Stomach (tissue), 19 donors: Measurements from ENCODE around the gene EGR2. TPM values are rescaled to one million over a fixed set of nuclear protein-coding genes. Genes with fewer than 3 reads are reported as not detected.

Experiments
- DNase-seq, 2 donors: peaks; one replicate each; pipeline versions ENCODE4 v3.0.0 to v3.0.0-alpha.2; 2013 to 2019
- H3K27ac ChIP-seq, 5 donors: fragments of 200-600 bp in 4 of 5; sonication (generic) in 4 of 5; one replicate each; pipeline ENCODE4 v1.5.1; 2013 to 2019; ENCODE audit warnings: mild to moderate bottlenecking in 1 of 5, moderate library complexity in 1 of 5
- H3K27me3 ChIP-seq, 3 donors: fragments of 200-600 bp; sonication (generic); one replicate each; pipeline ENCODE4 v1.5.1; 2017 to 2019; ENCODE audit warnings: mixed run types in 1 of 3
- H3K36me3 ChIP-seq, 4 donors: fragments of 200-600 bp; sonication (generic); 1 replicate in 3 of 4; 2 replicates in 1 of 4; pipeline ENCODE4 v1.5.1; 2016 to 2019
- H3K4me1 ChIP-seq, 4 donors: fragments of 200-600 bp; sonication (generic); one replicate each; pipeline ENCODE4 v1.5.1; 2016 to 2019
- H3K4me3 ChIP-seq, 4 donors: fragments of 200-600 bp; sonication (generic) in 3 of 4; one replicate each; pipeline ENCODE4 v1.5.1; 2016 to 2019; ENCODE audit warnings: mild to moderate bottlenecking in 1 of 4
- H3K9me3 ChIP-seq, 4 donors: fragments of 200-600 bp; sonication (generic); one replicate each; pipeline ENCODE4 v1.5.1; 2016 to 2019
- EP300 ChIP-seq: sonication (generic); formaldehyde crosslinking; IDR thresholded peaks from one replicate; pipeline ENCODE4 v1.6.1; 2017; ENCODE audit warnings: antibody characterized with exemption
- POLR2A ChIP-seq, 4 donors: fragments of 450-650 bp; IDR thresholded peaks; one replicate each; pipeline ENCODE4 v1.6.1; 2016; ENCODE audit warnings: antibody characterized with exemption in 4 of 4, control low read depth in 2 of 4, mild to moderate bottlenecking in 1 of 4, moderate library complexity in 1 of 4
- POLR2AphosphoS5 ChIP-seq, 3 donors: sonication (generic); formaldehyde crosslinking; IDR thresholded peaks; one replicate each; pipeline ENCODE4 v1.6.1; 2016; ENCODE audit warnings: antibody characterized with exemption in 3 of 3
- WGBS, 5 donors: extraction: QIAGEN DNeasy Blood & Tissue Kit in 3 of 5; methylation state at CpG; one replicate each; pipeline versions ENCODE4 v1.1.5 to v1.1.7; 2013 to 2018; 5-methylcytosine and 5-hydroxymethylcytosine counted together
- intact Hi-C: fragments of 100-400 bp; cut with DNase I; formaldehyde crosslinking; loops from one replicate; pipeline ENCODE4 v1.15.1; 2023; ENCODE audit warnings: low total_unique reads
- long read RNA-seq, 10 donors: transcript quantifications; one replicate each; lab custom pipeline, GENCODE V29; 2026
- polyA plus RNA-seq, 3 donors: library from polyadenylated mRNA; stranded (reverse); fragments of 200-250 nt; gene quantifications; one replicate each; pipeline ENCODE4 v1.2.3, GENCODE V29; 2013
- total RNA-seq, 5 donors: library from RNA; depleted of rRNA; stranded (reverse); fragments of >200 nt; gene quantifications; one replicate each; pipeline versions ENCODE4 v1.1.0 to v1.2.3, GENCODE V29; 2014 to 2016
- TF ChIP-seq, protein P1 (sequence below), 7 experiments: fragments of 450-650 bp in 4 of 7; fragments of 200-600 bp in 3 of 7; sonication (generic) in 3 of 7; IDR thresholded peaks; one replicate each; pipeline ENCODE4 v1.5.1; 2016 to 2019; ENCODE audit warnings: antibody characterized with exemption in 7 of 7, control low read depth in 2 of 7, mild to moderate bottlenecking in 1 of 7
- donor health status: healthy with polysubstance abuse.
- donor health status: Bipolar disorder and iron deficiency.
- donor health status: healthy.

EGR2 gene
- total RNA-seq (1 to 10 TPM in 1 of 5 donors, under 1 TPM in 1, not detected in 3; 0.73 to 5.8 TPM), polyA plus RNA-seq (1 to 10 TPM in 2 of 3 donors, under 1 TPM in 1; 0.46 to 1.2 (median 1.2) TPM)
- long read RNA-seq, donor 1: 0 reads
- long read RNA-seq, donor 2, partial matches to known transcripts: 0 of 1 reads
- long read RNA-seq, donor 2, other reads (novel, unspliced or antisense): 0 of 1 reads
- long read RNA-seq, donor 3, partial matches to known transcripts: 0 of 1 reads
- long read RNA-seq, donor 3, other reads (novel, unspliced or antisense): 0 of 1 reads
- long read RNA-seq, donor 4: 0 reads
- long read RNA-seq, donor 5, partial matches to known transcripts: 0 of 1 reads
- long read RNA-seq, donor 5, other reads (novel, unspliced or antisense): 0 of 1 reads
- long read RNA-seq, donor 6, partial matches to known transcripts: 0 of 1 reads
- long read RNA-seq, donor 6, other reads (novel, unspliced or antisense): 0 of 1 reads
- long read RNA-seq, donor 7, partial matches to known transcripts: 0 of 1 reads
- long read RNA-seq, donor 7, other reads (novel, unspliced or antisense): 0 of 1 reads
- long read RNA-seq, donor 8, partial matches to known transcripts: 0 of 2 reads
- long read RNA-seq, donor 8, other reads (novel, unspliced or antisense): 0 of 2 reads
- long read RNA-seq, donor 9, partial matches to known transcripts: 0 of 1 reads
- long read RNA-seq, donor 9, other reads (novel, unspliced or antisense): 0 of 1 reads
- long read RNA-seq, donor 10: 0 reads

DNA sequence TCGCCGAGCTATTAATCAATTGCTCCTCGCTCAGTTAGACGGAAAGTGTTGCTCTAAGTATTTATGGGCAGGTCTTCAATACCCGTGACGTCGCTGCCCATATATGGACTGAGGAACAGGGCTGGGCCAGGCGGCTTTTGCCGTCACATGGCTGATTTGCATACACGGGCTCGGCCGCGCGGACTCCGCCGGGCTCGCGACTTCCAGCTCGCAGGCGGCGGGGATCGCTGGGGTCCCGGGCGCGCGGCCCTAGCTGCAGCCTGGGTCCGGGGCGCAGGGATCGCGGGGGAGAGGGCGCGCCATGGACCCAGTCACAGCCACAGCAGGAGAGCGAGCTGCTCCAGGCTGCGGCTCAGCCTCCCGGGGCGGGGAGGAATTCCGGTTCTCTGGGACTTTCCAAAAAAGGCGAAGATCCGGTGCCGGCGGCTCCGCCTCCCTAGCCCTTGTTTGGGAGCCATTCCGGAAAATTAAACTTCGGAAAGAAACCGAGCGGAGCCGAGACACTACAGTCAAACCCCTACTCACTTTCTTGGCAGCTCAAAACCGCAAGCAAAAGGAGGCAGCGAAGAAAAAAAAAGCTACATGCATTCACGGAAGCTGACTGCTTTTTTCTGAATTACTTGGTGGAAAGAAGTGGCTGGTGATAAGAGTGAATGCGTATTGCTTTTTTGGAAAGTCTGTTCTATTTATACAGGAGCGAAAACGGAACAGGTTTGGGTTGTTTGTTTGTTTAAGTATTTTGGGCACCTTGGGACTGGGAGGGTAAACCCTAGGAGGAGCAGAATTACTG is at the start of gene EGR2:
Gene EGR2, minus strand, starts transcription at position 36 of the 790 bp plus-strand sequence. CDS start 337 bp downstream, outside the sequence.
- H3K4me3 ChIP-seq: peak within 1 kb of the TSS; percentile 66 to 89 (median 86)
- DNase-seq: peak; percentile 94 to 98
- H3K27me3 ChIP-seq: peaks cover 8 to 68% (median 48%) of the 10 kb centered on the region in 3 donors
- WGBS, 5 donors: 0 to 1% (median 0%) methylated on average over 33 to 53 of the region's 53 CpGs
- peak within 1 kb of the TSS; percentile 82 to 96 (median 95) for H3K27ac ChIP-seq
- no peak for TF ChIP-seq EP300
- TF ChIP-seq POLR2AphosphoS5 (IDR thresholded peaks at IDR 0.05): peak in 2 of 3 donors; percentile 25 to 37
- peak in 1 of 4 donors; percentile 19 for TF ChIP-seq POLR2A (IDR thresholded peaks at IDR 0.05)
- TF ChIP-seq, protein P1, sequence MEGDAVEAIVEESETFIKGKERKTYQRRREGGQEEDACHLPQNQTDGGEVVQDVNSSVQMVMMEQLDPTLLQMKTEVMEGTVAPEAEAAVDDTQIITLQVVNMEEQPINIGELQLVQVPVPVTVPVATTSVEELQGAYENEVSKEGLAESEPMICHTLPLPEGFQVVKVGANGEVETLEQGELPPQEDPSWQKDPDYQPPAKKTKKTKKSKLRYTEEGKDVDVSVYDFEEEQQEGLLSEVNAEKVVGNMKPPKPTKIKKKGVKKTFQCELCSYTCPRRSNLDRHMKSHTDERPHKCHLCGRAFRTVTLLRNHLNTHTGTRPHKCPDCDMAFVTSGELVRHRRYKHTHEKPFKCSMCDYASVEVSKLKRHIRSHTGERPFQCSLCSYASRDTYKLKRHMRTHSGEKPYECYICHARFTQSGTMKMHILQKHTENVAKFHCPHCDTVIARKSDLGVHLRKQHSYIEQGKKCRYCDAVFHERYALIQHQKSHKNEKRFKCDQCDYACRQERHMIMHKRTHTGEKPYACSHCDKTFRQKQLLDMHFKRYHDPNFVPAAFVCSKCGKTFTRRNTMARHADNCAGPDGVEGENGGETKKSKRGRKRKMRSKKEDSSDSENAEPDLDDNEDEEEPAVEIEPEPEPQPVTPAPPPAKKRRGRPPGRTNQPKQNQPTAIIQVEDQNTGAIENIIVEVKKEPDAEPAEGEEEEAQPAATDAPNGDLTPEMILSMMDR (IDR thresholded peaks at IDR 0.05): peak in 1 of 7 experiments; percentile 16
- no peaks in the 10 kb centered on the region for H3K9me3 ChIP-seq
- peaks cover 30 to 45% (median 39%) of the 10 kb centered on the region in 4 donors for H3K4me1 ChIP-seq
- no peaks in the 10 kb centered on the region for H3K36me3 ChIP-seq
- intact Hi-C loops: loop anchor here (10.0 kb wide), 1 partner anchor 222 kb away; no protein-coding TSS in a partner anchor

DNA sequence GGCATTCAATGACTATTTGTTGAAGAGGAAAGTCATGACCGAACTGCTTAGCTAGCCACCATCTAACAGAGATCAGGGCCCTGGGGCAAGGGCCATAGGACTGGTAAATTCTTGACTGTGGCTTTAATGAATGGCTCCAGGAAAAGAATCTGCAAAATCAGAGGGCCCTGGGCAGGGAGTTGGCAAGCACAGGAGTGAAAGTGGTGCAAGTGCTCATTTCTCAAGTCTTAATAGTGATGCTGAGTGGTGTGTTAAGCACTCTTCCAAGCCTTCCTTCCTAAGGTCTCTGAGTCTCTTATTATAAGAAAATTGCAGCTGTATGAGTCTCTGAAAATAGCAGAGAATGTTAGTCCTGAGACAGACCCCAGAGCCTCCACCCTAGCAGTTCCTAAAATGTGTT is 46.3 kb upstream of the EGR2 start:
- no peak overlapping the region for H3K27ac ChIP-seq
- H3K4me3 ChIP-seq: no peak overlapping the region
- H3K36me3 ChIP-seq: no peaks in the 10 kb centered on the region
- no peak for TF ChIP-seq POLR2AphosphoS5 (IDR thresholded peaks at IDR 0.05)
- TF ChIP-seq, protein P1 (IDR thresholded peaks at IDR 0.05): no peak
- no peak for TF ChIP-seq POLR2A (IDR thresholded peaks at IDR 0.05)
- no peak for TF ChIP-seq EP300
- no peaks in the 10 kb centered on the region for H3K27me3 ChIP-seq
- DNase-seq: no peak
- no peaks in the 10 kb centered on the region for H3K4me1 ChIP-seq
- intact Hi-C loops: no loop called here
- H3K9me3 ChIP-seq: no peaks in the 10 kb centered on the region
- 97 to 100% (median 100%) methylated on average over 1 of the region's 1 CpG for WGBS, 5 donors

DNA sequence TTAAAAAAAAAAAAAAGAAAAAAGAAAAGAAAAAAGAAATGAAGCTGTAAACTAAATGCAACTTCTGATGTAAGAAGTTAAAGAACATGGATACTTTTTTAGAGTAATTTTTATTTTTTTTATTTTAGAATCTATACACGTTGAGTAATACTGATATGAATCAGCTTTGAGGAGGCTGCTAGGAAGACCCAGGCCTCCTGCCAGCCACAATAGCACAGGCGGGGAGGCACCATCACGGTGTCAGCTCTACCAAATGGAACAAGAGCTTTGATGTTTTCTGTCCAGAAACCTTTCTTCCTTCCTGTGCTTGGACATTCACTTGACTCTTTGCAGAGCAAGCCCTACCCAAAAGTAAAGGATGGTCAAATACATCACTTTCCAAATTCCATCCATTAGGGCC is 45.3 kb upstream of the EGR2 start:
- intact Hi-C loops: no loop called here
- Histone ChIP-seq H3K27me3 (no peaks in the 10 kb centered on the region), H3K4me3 (no peak overlapping the region), H3K9me3 (no peaks in the 10 kb centered on the region), H3K27ac (no peak overlapping the region), H3K36me3 (no peaks in the 10 kb centered on the region), H3K4me1 (no peaks in the 10 kb centered on the region)
- TF ChIP-seq EP300 (no peak), POLR2AphosphoS5 (IDR thresholded peaks at IDR 0.05) (no peak), POLR2A (IDR thresholded peaks at IDR 0.05) (no peak)
- TF ChIP-seq, protein P1 (IDR thresholded peaks at IDR 0.05): no peak
- DNase-seq: no peak
- WGBS, 5 donors: 65 to 75% (median 70%) methylated on average over 3 of the region's 3 CpGs

DNA sequence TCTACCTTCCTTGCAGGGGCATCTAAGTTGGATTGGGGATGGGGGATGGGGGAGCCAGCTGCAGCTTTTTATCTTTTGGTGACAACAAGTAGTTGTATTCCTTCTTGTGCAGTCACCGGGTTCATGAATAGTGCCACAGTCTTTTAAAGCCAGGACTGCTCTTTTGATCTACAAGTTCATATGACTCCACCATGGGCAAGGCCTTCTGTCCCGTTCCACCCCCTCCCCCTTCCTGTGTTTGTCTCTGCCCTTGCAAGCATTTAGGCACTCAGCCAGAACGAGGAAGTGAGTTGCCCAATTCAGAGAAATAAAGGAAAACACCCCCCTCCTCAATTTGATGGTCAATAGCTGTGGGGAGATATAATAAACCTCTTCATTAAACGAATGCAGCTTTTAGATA is 44.8 kb upstream of the EGR2 start:
- TF ChIP-seq EP300 (no peak), POLR2AphosphoS5 (IDR thresholded peaks at IDR 0.05) (no peak), POLR2A (IDR thresholded peaks at IDR 0.05) (no peak)
- TF ChIP-seq, protein P1 (IDR thresholded peaks at IDR 0.05): no peak
- no peaks in the 10 kb centered on the region for H3K27me3 ChIP-seq

More for the DNA sequence above, 44.8 kb upstream of the EGR2 start:
- Histone ChIP-seq H3K9me3 (no peaks in the 10 kb centered on the region), H3K4me3 (no peak overlapping the region), H3K36me3 (no peaks in the 10 kb centered on the region), H3K27ac (no peak overlapping the region), H3K4me1 (no peaks in the 10 kb centered on the region)
- 10 to 33% (median 17%) methylated on average over 4 of the region's 4 CpGs for WGBS, 5 donors
- peak in 1 of 2 donors; percentile 30 for DNase-seq
- intact Hi-C loops: no loop called here
